OCI-LY1 (cell line): ENCODE measurements around the gene KRTAP25-1.

Experiments used
- H2AFZ ChIP-seq: fragments of 200-600 bp; sonication (generic), shearing (Covaris generic); 2 replicates; pipeline ENCODE4 v1.6.0; 2014; ENCODE audit warnings: antibody characterized with exemption, mild to moderate bottlenecking, low read length
- H3F3A ChIP-seq: fragments of 200-600 bp; sonication (generic), shearing (Covaris generic); 2 replicates; pipeline ENCODE4 v1.6.0; 2014; ENCODE audit warnings: mild to moderate bottlenecking, antibody characterized with exemption, low read length, moderate library complexity; ENCODE audit not compliant: insufficient read depth
- H3K27ac ChIP-seq: fragments of 200-600 bp; sonication (generic); 2 replicates; pipeline ENCODE4 v1.5.1; 2014; ENCODE audit warnings: low read length, mixed run types, mild to moderate bottlenecking, low read depth; ENCODE audit not compliant: poor library complexity, severe bottlenecking
- H3K27me3 ChIP-seq: fragments of 200-600 bp; sonication (generic); 2 replicates; pipeline ENCODE4 v1.6.0; 2014; ENCODE audit warnings: antibody characterized with exemption, mild to moderate bottlenecking, low read length, moderate library complexity; ENCODE audit not compliant: insufficient read depth
- H3K36me3 ChIP-seq: fragments of 200-600 bp; sonication (generic); 2 replicates; pipeline ENCODE4 v1.6.1; 2014; ENCODE audit warnings: mild to moderate bottlenecking, antibody characterized with exemption, low read length, moderate library complexity, mixed read lengths; ENCODE audit not compliant: insufficient read depth
- H3K4me1 ChIP-seq: fragments of 200-600 bp; sonication (generic); 2 replicates; pipeline ENCODE4 v1.5.1; 2014; ENCODE audit warnings: mild to moderate bottlenecking, low read length, moderate library complexity; ENCODE audit not compliant: insufficient read depth, severe bottlenecking
- H3K4me2 ChIP-seq: fragments of 200-600 bp; sonication (generic), shearing (Covaris generic); 2 replicates; pipeline ENCODE4 v1.6.1; 2014; ENCODE audit warnings: low read length
- H3K4me3 ChIP-seq: fragments of 200-600 bp; sonication (generic); 2 replicates; pipeline ENCODE4 v1.5.1; 2014; ENCODE audit warnings: low read length, low read depth, mild to moderate bottlenecking, mixed read lengths; ENCODE audit not compliant: poor library complexity, severe bottlenecking
- H3K79me2 ChIP-seq: fragments of 200-600 bp; shearing (Covaris generic); 2 replicates; pipeline ENCODE4 v1.6.1; 2016; ENCODE audit warnings: mixed run types, low read length, mixed read lengths; ENCODE audit not compliant: insufficient read depth
- H3K9ac ChIP-seq: fragments of 200-600 bp; sonication (generic), shearing (Covaris generic); 2 replicates; pipeline ENCODE4 v1.6.1; 2014; ENCODE audit warnings: mild to moderate bottlenecking, low read length, mixed read lengths
- H3K9me2 ChIP-seq: fragments of 200-600 bp; sonication (generic), shearing (Covaris generic); 2 replicates; pipeline ENCODE4 v1.6.1; 2014; ENCODE audit warnings: low read depth, mild to moderate bottlenecking, low read length, mixed read lengths
- H3K9me3 ChIP-seq: fragments of 200-600 bp; shearing (Covaris generic); 2 replicates; pipeline ENCODE4 v1.6.1; 2014; ENCODE audit warnings: low read length, mixed read lengths
- H4K20me1 ChIP-seq: fragments of 200-600 bp; sonication (generic), shearing (Covaris generic); 2 replicates; pipeline ENCODE4 v1.6.0; 2016; ENCODE audit warnings: mild to moderate bottlenecking, low read length; ENCODE audit not compliant: insufficient read depth
- CTCF ChIP-seq: fragments of 200-600 bp; sonication (generic), shearing (Covaris generic); IDR thresholded peaks from 2 replicates; pipeline ENCODE4 v1.5.1; 2017; ENCODE audit warnings: mild to moderate bottlenecking, antibody characterized with exemption, low read length, moderate library complexity, mixed read lengths
- EZH2 ChIP-seq: fragments of 200-600 bp; sonication (generic), shearing (Covaris generic); IDR thresholded peaks from 2 replicates; pipeline ENCODE4 v1.8.0; 2017; ENCODE audit warnings: borderline replicate concordance, mixed run types, mild to moderate bottlenecking, antibody characterized with exemption, low read length, moderate library complexity, mixed read lengths

Gene KRTAP25-1

GRCh38 chr21:30271156-30271555 lies 18.2 kb downstream of the KRTAP25-1 start:
- Histone ChIP-seq H3K9me3 (no peaks in the 10 kb centered on the region), H2AFZ (no peak overlapping the region), H3K4me3 (no peak overlapping the region), H3K4me1 (no peaks in the 10 kb centered on the region), H4K20me1 (no peaks in the 10 kb centered on the region), H3K9me2 (no peaks in the 10 kb centered on the region), H3K27ac (no peak overlapping the region), H3K4me2 (no peak overlapping the region), H3K27me3 (no peaks in the 10 kb centered on the region), H3F3A (no peaks in the 10 kb centered on the region), H3K9ac (no peak overlapping the region), H3K36me3 (no peaks in the 10 kb centered on the region), H3K79me2 (no peaks in the 10 kb centered on the region)
- TF ChIP-seq EZH2 (no peak), CTCF (no peak)

- no peak overlapping the region for H3K27ac ChIP-seq
- H3K4me3 ChIP-seq = no peak overlapping the region
- no peaks in the 10 kb centered on the region for H3F3A ChIP-seq
- H3K36me3 ChIP-seq = no peaks in the 10 kb centered on the region
- H3K79me2 ChIP-seq = no peaks in the 10 kb centered on the region
- no peak overlapping the region for H2AFZ ChIP-seq
- no peaks in the 10 kb centered on the region for H3K27me3 ChIP-seq
- H3K9ac ChIP-seq = no peak overlapping the region
- no peak for TF ChIP-seq CTCF
- no peak for TF ChIP-seq EZH2
- H3K9me3 ChIP-seq = no peaks in the 10 kb centered on the region
- H3K4me2 ChIP-seq = no peak overlapping the region
- no peaks in the 10 kb centered on the region for H3K9me2 ChIP-seq
- H4K20me1 ChIP-seq = no peaks in the 10 kb centered on the region
- H3K4me1 ChIP-seq = no peaks in the 10 kb centered on the region
Measured at GRCh38 chr21:30269803-30270530, 19.3 kb downstream of the KRTAP25-1 start.

GRCh38 chr21:30268608-30269197 lies 20.6 kb downstream of the KRTAP25-1 start:
- Histone ChIP-seq H3K9ac (no peak overlapping the region), H3K4me1 (no peaks in the 10 kb centered on the region), H3K27ac (no peak overlapping the region), H3K9me3 (no peaks in the 10 kb centered on the region), H3K9me2 (no peaks in the 10 kb centered on the region), H3K79me2 (no peaks in the 10 kb centered on the region), H4K20me1 (no peaks in the 10 kb centered on the region), H3F3A (no peaks in the 10 kb centered on the region), H3K36me3 (no peaks in the 10 kb centered on the region), H3K4me2 (no peak overlapping the region), H3K4me3 (no peak overlapping the region), H3K27me3 (no peaks in the 10 kb centered on the region), H2AFZ (no peak overlapping the region)
- TF ChIP-seq EZH2 = no peak
- TF ChIP-seq CTCF = peak; percentile 58
